Mammary epithelial cell (primary cell): ENCODE data around the gene PAPOLG.

Experiments used
- CTCF ChIP-seq, 2 donors: IDR thresholded peaks in 1 of 2; conservative IDR thresholded peaks in 1 of 2; 2 replicates each; pipeline ENCODE4 v1.5.1; 2011 to 2012; ENCODE audit warnings: inconsistent platforms in 2 of 2, low read length in 2 of 2, mild to moderate bottlenecking in 2 of 2, control low read depth in 1 of 2, low read depth in 1 of 2; ENCODE audit not compliant: insufficient read depth in 1 of 2; ENCODE audit errors: extremely low read depth in 1 of 2
- EZH2 ChIP-seq: IDR thresholded peaks from 2 replicates; pipeline ENCODE4 v1.6.1; 2012; ENCODE audit warnings: low read length, inconsistent platforms, borderline replicate concordance

GRCh38 chr2:60811491-60812375, 55.7 kb downstream of the PAPOLG start:
- no peak for TF ChIP-seq CTCF (conservative IDR thresholded peaks at IDR 0.05 in 1 of 2, IDR thresholded peaks at IDR 0.05 in 1 of 2; ENCODE audit: extremely low read depth in 1 of 2, insufficient read depth in 1 of 2, low read depth in 1 of 2, low read length in 2 of 2)
- TF ChIP-seq EZH2 = no peak
